ENCODE measurements around the gene CHURC1.
A peak's percentile ranks its signal among the peaks of the same experiment; 100 is the strongest.

The CHURC1 gene

DNA sequence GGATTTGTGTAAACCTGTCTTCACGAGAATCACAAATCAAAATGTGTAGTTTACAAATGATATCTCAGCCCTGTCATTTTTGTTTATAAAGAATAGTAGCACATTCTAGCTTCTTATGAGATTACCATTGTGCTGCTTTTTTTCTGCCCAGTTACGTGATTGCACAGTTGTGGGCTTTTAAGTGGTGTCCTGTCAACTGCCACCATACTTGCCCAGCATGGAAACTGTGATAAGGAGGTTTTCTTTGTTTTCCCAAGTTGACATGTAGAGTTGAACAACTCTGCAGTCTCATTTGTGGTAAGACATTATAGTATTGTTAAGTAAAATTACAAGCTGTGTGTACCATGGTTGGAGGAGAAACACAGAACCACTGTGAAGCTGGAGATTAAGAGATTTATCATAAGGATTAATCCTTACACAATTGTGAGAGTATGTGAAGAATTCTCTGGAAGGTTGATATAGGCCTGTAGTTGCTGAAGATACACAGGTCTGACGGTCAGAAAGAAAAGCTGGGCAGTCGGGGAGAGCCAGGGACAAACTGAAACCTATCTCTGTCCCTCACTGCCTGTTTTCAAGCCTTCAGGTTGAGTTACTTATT lies 12.2 kb downstream of the CHURC1 start:
- H3K4me1 Mint-ChIP-seq: peaks cover 11% of the 10 kb centered on the region
- no peak for ATAC-seq
- no peak overlapping the region for H3K27ac Mint-ChIP-seq
- H3K4me3 Mint-ChIP-seq: no peak overlapping the region
- peaks cover 38% of the 10 kb centered on the region for H3K36me3 Mint-ChIP-seq
- no peaks in the 10 kb centered on the region for H3K9me3 Mint-ChIP-seq
- H3K27me3 Mint-ChIP-seq: no peaks in the 10 kb centered on the region

DNA sequence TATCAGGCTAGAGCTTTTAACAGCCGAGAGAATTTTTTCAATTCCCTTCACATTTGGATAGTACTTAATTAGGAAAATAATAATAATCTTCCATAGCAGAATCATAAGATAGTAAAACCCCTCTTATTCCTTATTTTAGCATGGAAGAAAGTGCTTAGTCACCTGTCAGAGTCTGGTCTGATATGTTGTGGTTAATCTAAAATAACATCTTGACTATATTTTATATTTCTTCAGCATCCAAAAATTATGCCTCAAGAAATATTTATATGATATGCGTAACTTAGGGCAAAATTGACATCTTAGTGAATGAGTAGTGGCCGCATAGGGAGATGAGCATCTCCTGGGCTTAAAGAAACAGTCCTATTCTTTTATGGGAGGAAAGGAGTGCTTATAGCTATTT lies 12.8 kb downstream of the CHURC1 start:
- Mint-ChIP-seq H3K4me1 (peaks cover 6% of the 10 kb centered on the region), H3K4me3 (no peak overlapping the region), H3K27me3 (no peaks in the 10 kb centered on the region), H3K36me3 (peaks cover 32% of the 10 kb centered on the region), H3K9me3 (no peaks in the 10 kb centered on the region), H3K27ac (no peak overlapping the region)
- ATAC-seq: no peak

DNA sequence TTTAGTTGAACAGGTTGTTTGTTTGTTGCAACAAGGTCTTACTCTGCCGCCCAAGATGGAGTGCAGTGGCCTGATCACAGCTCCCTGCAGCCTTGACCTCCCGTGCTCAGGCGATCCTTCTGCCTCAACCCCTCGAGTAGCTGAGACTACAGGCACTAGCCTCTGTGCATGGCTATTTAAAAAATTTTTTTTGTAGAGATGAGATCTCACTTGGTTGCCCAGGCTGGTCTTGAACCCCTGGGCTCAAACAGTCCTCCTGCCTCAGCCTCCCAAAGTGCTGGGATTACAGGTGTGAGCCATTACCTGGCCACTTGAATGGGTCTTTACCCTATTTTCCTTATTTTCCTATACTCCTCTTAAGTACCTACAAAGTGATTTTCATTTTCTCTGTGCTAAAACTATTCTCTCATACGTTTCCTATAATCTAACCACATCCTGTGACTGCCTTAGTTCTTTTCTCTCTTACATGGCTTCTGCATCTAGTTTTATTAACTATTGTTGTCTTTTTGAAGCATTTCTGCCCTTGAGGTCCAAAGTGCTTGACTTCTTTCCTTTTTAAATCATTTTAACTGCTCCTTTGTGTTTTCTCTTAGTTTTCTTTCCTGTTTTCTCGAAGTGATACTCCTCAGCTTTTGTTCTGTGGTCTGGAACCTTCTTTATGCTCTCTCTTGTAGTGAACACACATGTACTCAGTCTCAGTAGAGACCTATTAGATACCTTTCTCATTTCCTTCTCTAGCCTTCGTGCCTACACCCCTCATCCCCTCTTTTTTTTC lies 14.2 kb downstream of the CHURC1 start:
- no peaks in the 10 kb centered on the region for H3K27me3 Mint-ChIP-seq
- ATAC-seq: no peak
- no peak overlapping the region for H3K4me3 Mint-ChIP-seq
- H3K4me1 Mint-ChIP-seq: peaks cover 6% of the 10 kb centered on the region
- H3K27ac Mint-ChIP-seq: no peak overlapping the region
- H3K9me3 Mint-ChIP-seq: no peaks in the 10 kb centered on the region
- peaks cover 39% of the 10 kb centered on the region for H3K36me3 Mint-ChIP-seq

DNA sequence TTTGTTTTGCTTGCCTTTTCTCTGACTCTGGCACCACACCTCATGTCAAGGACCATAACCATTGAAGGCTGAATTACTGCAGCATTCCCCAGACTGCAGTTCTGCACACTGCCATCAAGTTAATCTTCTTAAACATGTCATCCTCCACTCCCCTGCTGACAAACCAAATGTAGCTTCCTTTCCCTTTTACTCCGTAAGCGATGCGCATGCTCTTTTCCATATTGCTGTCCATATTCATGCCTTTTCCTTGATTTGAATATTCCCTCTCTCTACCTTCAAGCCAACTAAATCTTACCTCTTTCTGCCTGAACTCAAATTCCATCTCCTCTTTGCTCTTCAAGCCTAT lies 14.7 kb downstream of the CHURC1 start:
- no peaks in the 10 kb centered on the region for H3K27me3 Mint-ChIP-seq
- peaks cover 6% of the 10 kb centered on the region for H3K4me1 Mint-ChIP-seq
- peaks cover 42% of the 10 kb centered on the region for H3K36me3 Mint-ChIP-seq
- no peak for ATAC-seq
- H3K9me3 Mint-ChIP-seq: no peaks in the 10 kb centered on the region
- no peak overlapping the region for H3K4me3 Mint-ChIP-seq
- no peak overlapping the region for H3K27ac Mint-ChIP-seq

DNA sequence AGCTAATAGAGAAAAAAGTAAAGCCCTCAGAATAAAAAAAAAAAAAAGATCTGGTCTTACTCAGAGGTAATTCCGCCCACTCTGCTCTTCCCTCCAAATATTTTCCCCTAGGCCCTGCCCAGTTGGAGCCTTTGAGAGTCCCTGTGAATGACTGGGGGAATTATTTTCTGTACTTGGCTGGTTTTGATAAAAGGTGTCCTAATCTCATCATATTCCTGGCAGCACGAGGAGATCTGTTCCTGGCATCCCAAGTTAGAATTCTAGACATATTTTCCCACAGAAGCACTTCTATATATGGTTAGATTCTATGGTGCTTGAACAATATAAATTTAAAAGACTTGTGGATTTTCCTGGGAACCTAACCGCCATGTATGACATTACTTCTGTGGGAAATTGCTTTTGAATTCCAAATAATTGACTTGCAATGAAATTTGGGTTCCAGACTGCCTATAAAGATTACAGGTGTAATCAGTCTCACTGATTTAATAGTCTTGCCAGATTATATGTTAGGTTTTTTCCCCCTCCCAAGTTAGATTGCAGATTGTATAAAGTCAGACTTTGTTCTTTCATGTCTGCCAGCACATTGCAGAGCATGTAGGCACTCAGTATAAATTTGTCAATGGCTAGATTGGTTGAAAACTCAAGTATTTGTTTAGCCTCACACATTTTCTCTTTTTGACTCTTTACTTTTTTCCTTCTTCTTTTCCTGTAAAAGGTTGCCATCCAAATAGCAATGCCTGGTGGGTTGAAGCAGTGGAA lies 16.0 kb downstream of the CHURC1 start:
- ATAC-seq: no peak
- Mint-ChIP-seq H3K27me3 (no peaks in the 10 kb centered on the region), H3K9me3 (no peaks in the 10 kb centered on the region), H3K36me3 (peaks cover 46% of the 10 kb centered on the region), H3K4me3 (no peak overlapping the region), H3K4me1 (peaks cover under 1% of the 10 kb centered on the region), H3K27ac (no peak overlapping the region)

DNA sequence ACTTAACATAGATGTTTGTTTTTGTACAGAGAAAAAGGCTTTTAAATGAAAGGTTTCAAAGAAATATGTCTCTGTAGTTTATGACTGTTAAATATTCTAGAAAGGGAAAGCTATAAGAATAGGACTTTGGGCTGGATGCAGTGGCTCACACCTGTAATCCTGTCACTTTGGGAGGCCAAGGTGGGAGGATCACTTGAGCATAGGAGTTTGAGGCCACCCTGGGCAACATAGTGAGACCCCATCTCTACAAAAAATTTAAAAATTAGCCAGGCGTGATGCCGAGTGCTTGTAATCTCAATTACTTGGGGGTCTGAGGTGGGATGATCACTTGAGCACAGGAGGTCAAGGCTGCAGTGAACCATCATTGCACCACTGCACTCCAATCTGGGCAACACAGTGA lies 16.9 kb downstream of the CHURC1 start:
- H3K4me3 Mint-ChIP-seq: no peak overlapping the region
- no peaks in the 10 kb centered on the region for H3K27me3 Mint-ChIP-seq
- peaks cover 5% of the 10 kb centered on the region for H3K4me1 Mint-ChIP-seq
- no peaks in the 10 kb centered on the region for H3K9me3 Mint-ChIP-seq
- ATAC-seq: no peak
- H3K27ac Mint-ChIP-seq: peak overlapping the region; percentile 31
- peaks cover 42% of the 10 kb centered on the region for H3K36me3 Mint-ChIP-seq

DNA sequence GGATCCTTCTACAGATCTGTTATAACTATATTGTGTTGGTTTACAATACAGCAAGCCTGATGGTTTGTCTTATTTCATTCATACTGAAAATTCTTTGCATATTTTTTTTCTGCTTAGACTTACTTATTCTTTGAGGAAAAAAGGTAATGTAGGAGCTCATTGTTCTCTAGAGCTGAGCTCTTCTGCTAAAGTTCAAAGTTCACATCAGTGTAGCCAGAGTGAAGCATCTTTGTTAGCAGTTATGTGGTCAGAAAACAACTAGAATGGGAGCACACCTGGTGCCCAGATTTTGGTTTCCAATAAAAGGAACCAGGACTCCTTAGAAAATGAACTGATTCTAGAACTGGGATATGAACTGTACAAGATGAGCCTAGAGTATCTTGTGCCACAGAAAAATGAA lies 18.0 kb downstream of the CHURC1 start:
- H3K9me3 Mint-ChIP-seq: no peaks in the 10 kb centered on the region
- no peak overlapping the region for H3K27ac Mint-ChIP-seq
- peaks cover 36% of the 10 kb centered on the region for H3K36me3 Mint-ChIP-seq
- peaks cover 15% of the 10 kb centered on the region for H3K4me1 Mint-ChIP-seq
- no peaks in the 10 kb centered on the region for H3K27me3 Mint-ChIP-seq
- H3K4me3 Mint-ChIP-seq: no peak overlapping the region
- no peak for ATAC-seq

DNA sequence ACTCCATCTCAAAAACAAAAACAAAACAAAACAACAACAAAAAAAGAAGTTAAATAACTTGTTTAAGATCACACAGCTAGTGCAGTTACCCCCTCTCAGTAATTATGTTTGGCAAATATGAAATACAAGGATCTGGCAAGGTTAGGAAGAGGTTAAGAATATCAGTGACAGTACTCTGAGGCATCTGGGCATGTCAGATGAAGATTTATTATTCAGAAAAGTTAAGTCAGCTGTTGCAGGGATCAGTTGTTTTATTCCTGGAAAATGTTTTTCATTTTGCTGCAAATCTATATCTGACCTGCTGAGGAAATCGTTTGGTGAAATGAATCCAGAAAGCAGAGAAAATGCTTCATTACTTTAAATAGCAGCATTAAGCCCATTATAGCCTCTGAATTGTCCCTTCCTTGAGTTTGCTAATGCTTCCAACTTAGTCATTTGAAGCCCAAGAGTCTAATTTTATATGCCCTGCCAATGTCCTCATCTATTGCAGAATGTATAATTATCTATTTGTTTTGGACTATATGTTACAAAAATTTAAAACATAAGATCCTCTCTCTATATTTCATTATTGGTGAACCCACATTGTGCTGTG lies 20.2 kb downstream of the CHURC1 start:
- Mint-ChIP-seq H3K4me1 (peaks cover 29% of the 10 kb centered on the region), H3K27me3 (no peaks in the 10 kb centered on the region), H3K27ac (no peak overlapping the region), H3K9me3 (no peaks in the 10 kb centered on the region), H3K36me3 (peaks cover 53% of the 10 kb centered on the region), H3K4me3 (no peak overlapping the region)
- ATAC-seq: no peak

DNA sequence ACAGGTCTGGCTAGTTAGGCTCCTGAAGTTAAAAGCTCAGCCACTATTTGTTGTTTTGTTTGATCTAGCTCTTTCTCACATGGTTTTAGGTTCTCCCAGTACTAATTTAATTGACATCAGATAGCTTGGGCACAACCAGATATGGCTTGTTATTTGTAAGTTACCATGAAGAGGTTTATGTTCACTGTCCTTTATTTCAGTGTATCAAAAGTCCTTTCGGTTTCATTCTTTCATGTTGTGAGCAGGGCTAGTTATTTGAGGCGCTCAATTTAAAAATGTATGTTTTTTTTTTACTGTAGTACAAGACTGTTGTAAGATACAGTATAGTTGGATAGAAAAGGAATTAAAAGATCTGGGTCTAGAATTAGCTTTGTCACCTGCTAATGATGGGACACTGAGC lies 21.3 kb downstream of the CHURC1 start:
- peaks cover 52% of the 10 kb centered on the region for H3K36me3 Mint-ChIP-seq

DNA sequence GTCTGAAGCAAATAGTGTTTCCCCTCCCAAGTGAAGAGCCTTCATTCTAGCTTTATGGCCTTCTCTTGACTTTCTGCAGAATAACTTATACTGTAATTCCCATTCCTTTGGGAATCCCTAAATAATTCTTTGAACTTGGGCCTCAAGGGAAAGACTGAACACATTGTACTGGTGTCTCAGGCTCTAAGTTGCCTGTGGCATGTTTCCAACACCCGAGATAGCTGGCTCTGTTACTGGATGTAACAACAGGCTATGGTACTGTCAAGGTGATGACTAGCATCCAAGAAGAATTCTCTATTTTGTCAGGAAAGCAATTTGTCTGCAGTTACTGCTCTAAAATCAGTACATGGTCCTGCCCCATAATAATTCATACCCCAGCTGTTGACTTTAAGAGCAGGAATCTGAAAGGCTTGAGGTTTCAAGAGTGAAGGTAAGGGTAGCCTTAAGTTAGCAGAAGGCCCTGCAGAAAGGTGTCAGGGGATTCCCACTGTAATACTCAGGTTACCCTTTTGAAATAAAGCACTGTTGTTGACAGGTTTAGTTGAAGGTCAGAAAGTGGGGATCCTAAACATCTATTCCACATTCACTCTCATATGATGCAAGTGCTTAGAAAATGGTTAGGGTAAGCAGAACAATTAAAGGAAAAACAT lies 23.0 kb downstream of the CHURC1 start:
- ATAC-seq: peak; percentile 56
- Mint-ChIP-seq H3K27ac (no peak overlapping the region), H3K27me3 (no peaks in the 10 kb centered on the region), H3K9me3 (no peaks in the 10 kb centered on the region), H3K36me3 (peaks cover 52% of the 10 kb centered on the region), H3K4me3 (no peak overlapping the region), H3K4me1 (peaks cover 31% of the 10 kb centered on the region)

More for the DNA sequence above, 21.3 kb downstream of the CHURC1 start:
- Mint-ChIP-seq H3K4me3 (no peak overlapping the region), H3K27me3 (no peaks in the 10 kb centered on the region), H3K9me3 (no peaks in the 10 kb centered on the region), H3K27ac (no peak overlapping the region), H3K4me1 (peaks cover 31% of the 10 kb centered on the region)
- no peak for ATAC-seq

DNA sequence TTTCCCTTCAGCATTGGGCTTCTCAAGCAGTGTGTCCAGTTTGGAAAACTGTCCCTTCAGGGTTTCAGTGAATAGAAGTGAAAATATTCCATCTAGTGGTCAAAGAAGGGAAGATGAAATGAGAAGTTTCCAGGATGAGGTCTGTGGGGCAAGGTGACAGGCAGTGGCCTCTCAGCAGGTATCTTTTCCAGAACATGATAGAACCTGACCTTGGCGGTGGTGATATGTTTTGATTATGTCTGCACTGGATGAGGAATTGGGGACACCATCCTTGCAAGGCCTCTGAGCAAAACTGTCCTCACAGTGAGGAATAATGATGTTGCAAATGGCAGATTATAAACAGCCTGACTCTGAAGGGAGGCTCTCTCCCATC lies 23.6 kb downstream of the CHURC1 start:
- Mint-ChIP-seq H3K27ac (no peak overlapping the region), H3K27me3 (no peaks in the 10 kb centered on the region)
- no peak for ATAC-seq

DNA sequence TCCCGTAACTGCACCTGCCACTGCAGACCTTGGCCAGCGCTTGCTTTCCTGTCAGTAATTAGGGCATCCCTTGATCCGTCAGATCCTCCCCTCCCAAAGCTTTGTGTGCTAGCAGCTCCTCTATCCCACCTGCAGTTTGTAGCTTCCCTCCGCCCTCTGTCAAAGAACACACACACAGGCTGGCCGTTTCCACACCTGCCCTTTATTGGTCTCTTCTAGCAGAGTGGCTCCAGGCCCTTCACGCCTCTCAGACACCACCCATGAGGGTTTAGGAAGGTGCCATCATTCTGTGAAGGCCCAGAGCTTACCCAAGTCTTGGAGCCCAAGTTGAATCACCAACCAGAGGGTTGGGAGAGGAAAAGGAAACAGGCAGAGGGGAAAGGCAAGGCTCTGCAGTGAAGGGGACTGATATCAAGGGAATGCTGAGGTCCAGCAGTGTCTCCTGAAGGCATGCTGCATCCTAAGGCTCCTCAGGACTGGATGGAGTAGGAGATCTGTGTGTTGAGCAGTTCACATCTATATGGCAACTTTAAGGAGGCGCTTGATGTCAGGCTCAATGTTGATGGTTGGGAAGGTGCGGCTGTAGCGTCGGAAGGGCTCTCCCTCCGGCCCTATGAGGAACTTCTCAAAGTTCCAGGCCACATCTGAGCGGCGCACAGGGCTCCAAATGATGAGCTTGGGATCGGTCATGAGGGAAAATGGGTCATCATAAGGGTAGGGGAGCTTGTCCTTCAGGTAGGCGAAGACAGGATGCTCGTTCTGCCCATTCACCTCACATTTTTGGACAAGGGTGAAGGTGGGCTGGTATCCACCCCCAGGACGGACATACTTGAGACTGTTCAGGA lies 24.9 kb downstream of the CHURC1 start:
- Mint-ChIP-seq H3K36me3 (peaks cover 49% of the 10 kb centered on the region), H3K9me3 (no peaks in the 10 kb centered on the region), H3K27me3 (no peaks in the 10 kb centered on the region), H3K4me3 (no peak overlapping the region), H3K4me1 (peaks cover 49% of the 10 kb centered on the region), H3K27ac (no peak overlapping the region)
- ATAC-seq: no peak

More for the DNA sequence above, 23.6 kb downstream of the CHURC1 start:
- H3K4me1 Mint-ChIP-seq: peaks cover 35% of the 10 kb centered on the region
- peaks cover 52% of the 10 kb centered on the region for H3K36me3 Mint-ChIP-seq
- no peak overlapping the region for H3K4me3 Mint-ChIP-seq
- no peaks in the 10 kb centered on the region for H3K9me3 Mint-ChIP-seq

DNA sequence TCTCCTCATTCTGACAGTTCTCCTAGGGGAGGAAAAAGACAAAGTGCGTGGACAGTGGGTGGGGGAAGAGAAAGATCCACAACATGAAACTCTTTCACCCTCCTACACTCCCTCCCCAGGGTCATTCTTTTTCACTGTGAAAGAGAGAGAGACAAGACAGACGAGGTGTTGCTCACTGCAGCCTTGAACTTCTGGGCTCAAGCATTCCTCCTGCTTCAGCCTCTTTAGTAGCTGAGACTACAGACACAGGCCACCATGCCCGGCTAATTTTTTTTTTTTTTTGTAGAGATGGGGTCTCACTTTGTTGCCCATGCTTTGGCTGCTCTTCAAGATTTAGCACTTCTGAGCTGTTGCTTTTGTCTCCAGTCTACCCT lies 25.5 kb downstream of the CHURC1 start:
- Mint-ChIP-seq H3K27me3 (no peaks in the 10 kb centered on the region), H3K36me3 (peaks cover 48% of the 10 kb centered on the region), H3K4me3 (no peak overlapping the region), H3K4me1 (peaks cover 52% of the 10 kb centered on the region), H3K27ac (no peak overlapping the region), H3K9me3 (no peaks in the 10 kb centered on the region)
- peak; percentile 24 for ATAC-seq

DNA sequence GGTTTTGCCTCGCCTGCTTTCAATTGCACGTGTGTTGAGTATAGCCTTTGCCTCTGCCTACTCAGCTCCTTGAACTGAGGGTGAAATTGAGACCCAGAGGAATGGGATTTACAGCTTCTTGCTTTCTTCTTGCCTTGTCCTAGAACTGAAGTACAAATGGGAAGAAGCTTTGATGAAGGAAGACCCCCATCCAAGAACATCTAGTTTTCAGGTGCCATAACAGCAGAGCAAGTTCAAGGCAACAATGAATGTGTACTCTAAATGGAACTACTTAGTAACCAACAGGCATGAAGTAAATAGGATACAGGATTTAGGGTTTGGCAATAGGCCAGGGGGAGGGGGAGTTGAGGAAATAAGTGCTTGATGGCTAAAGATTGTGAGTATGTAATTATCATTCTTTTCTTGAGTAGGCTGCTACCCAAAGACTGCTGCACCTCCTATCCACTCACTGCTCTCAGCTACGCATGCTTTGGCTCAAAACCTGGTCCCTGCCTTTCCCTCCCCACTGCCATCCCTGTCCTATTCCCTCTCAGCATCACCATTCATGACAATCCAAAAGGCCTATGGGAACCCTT lies 26.2 kb downstream of the CHURC1 start:
- ATAC-seq: no peak
- Mint-ChIP-seq H3K36me3 (peaks cover 52% of the 10 kb centered on the region), H3K27me3 (no peaks in the 10 kb centered on the region), H3K4me3 (no peak overlapping the region), H3K27ac (no peak overlapping the region), H3K9me3 (no peaks in the 10 kb centered on the region), H3K4me1 (peaks cover 50% of the 10 kb centered on the region)
